Retina (tissue), 1 donor: ENCODE measurements around the gene RBM41.

Experiments used
- DNase-seq: peaks from one replicate; pipeline ENCODE4 v3.0.0-alpha.2; 2016

The RBM41 gene

GRCh38 chrX:107025545-107025944 is 93.1 kb downstream of the RBM41 start:
- peak; percentile 17 for DNase-seq

- no peak for DNase-seq
These were observed 103.7 kb downstream of the RBM41 start for GRCh38 chrX:107014936-107015335.
